IPS DF 4.7 (cell line): ENCODE results near the gene GLB1L2.
"Not testable (repeated sequence)": the region's sequence is repeated elsewhere in the genome, so short reads cannot be mapped to it uniquely, and the experiment has no call there.

Experiments used
- DNase-seq: peaks from one replicate; pipeline ENCODE4 v3.0.0-alpha.2; 2013; ENCODE audit warnings: low spot score; ENCODE audit errors: extremely low read depth

Gene GLB1L2

GRCh38 chr11:134331354-134332188 is at the start of gene GLB1L2:
TSS of gene GLB1L2 (plus strand) at chr11:134331988. CDS start at chr11:134332062, 74 bp downstream.
- no peak for DNase-seq

- DNase-seq, result no peak
Measured at GRCh38 chr11:134282121-134283045, 49.4 kb upstream of the GLB1L2 start.

DNA sequence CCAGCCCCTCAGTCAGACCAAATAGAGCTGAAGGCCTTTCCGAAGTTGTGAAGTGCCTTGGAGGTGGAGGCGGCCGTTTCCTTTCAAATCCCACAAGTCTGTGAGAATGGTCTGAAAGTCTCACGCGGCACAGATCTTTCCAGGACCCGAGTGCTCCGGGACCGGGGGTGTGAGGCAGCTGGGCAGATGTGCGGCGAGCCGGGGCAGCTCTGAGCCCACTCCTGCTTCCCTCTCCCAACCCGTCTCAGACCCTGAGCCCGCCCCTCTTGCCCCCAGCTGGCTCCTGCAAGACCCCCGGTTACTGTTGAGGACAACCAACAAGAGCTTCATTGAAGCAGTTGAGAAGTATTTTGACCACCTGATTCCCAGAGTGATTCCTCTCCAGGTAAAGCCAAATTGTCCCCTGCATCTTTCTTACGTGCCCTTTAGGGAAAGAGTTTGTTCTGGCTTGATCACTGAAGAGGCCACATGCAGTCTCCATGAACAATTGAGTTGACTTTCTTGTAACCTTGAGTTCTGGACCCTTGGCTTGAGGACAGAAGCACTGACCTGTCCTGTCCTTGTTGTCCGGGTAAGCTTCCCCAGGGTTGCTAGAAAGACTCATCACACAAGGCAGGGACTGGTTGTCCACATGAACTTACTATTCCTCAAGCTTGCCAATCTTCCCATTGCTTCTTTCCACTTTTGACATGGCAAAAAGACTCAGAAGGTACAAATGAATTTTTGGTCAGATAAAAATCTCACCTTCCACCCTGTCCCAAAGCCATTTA is 48.1 kb upstream of the GLB1L2 start:
- no peak for DNase-seq

GRCh38 chr11:134284349-134284748 is 47.4 kb upstream of the GLB1L2 start:
- DNase-seq, result not testable (repeated sequence)

DNA sequence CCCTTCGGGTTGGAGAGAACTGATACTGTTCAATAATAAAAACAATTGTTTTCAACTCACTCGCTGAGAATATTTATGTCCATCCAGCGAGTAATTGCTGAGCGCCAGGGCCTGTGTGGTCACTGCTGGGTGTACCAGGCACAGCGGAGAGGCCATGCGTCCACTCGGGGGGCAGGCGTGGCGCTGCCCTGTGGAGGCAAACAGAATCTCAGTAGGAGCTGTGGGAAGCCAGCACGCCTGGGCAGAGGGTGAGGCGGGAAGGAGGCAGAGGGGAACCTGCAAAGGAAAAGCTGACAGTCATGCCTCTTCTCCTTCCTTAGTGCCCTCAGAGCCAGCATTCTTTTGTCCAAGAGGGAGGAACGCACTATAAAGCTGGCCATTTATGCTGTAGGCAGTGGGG is 44.2 kb upstream of the GLB1L2 start:
- no peak for DNase-seq

DNA sequence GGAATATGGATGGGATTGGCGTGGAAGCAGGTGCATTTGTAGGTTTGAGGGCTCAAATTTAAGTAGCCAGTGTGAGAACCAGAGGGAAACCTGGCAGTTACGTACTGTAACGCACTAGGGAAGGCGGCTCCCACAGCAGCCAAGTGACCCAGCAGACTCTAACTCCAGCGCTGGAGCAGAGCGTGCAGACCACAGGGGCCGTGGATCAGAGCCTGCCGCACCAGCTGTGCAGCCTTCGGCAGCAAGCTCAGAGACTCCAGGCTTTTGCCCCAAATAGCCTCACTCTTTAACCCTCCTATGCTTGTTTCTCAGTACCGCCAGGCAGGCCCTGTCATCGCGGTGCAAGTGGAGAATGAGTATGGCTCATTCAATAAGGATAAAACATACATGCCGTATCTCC is 43.3 kb upstream of the GLB1L2 start:
- DNase-seq, result no peak

DNA sequence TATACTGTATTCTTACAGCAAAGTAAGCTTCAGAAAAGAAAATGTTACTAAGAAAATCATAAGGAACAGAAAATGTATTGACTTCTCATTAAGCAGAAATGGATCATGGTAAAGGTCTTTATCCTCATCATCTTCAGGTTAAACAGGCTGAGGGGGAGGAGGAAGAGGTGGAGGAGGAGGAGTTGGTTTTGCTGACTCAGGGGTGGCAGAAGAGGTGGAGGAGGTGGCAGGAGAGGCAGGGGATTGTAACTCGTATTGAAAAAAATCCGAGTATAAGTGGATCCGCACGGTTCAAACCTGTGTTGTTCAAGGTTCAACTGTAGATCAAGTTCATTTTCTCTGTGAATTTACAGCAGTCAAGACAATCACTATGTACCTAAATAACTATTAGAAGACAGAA is 42.6 kb upstream of the GLB1L2 start:
- no peak for DNase-seq

GRCh38 chr11:134289789-134290188 is 42.0 kb upstream of the GLB1L2 start:
- DNase-seq, result no peak

DNA sequence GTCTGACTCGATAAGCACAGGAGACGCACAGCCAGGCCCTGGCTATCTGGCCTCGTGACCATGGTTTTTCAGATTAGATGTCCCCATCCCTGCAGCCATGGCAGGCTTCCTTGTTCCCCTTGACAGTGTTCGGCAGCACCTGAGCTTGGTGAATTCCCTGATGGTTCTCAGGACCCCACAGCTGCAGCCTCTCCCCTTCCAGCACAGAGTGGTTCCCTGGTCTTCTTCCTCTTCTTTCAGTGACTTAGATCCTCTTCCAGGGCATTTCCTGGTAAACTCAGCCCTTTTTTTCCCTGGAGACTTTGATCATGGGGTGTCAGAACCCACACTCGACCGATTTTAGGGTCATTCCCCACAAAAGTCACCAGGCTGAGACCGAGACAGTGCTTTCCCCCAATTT is 41.1 kb upstream of the GLB1L2 start:
- DNase-seq, result no peak

DNA sequence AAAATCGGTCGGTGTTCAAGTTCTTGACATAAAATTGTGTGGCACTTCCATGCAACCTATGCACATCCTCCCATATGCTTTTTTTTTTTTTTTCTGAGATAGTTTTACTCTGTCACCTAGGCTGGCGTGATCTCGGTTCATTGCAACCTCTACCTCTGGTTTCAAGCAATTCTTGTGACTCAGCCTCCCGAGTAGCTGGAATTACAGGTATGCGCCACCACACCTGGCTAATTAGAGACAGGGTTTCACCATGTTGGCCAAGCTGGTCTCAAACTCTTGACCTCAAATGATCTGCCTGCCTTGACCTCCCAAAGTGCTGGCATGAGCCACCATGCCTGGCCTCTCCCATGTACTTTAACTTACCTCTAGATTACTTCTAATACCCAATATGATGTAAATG is 40.6 kb upstream of the GLB1L2 start:
- DNase-seq, result no peak

GRCh38 chr11:134292661-134293060 is 39.1 kb upstream of the GLB1L2 start:
- DNase-seq, result no peak

DNA sequence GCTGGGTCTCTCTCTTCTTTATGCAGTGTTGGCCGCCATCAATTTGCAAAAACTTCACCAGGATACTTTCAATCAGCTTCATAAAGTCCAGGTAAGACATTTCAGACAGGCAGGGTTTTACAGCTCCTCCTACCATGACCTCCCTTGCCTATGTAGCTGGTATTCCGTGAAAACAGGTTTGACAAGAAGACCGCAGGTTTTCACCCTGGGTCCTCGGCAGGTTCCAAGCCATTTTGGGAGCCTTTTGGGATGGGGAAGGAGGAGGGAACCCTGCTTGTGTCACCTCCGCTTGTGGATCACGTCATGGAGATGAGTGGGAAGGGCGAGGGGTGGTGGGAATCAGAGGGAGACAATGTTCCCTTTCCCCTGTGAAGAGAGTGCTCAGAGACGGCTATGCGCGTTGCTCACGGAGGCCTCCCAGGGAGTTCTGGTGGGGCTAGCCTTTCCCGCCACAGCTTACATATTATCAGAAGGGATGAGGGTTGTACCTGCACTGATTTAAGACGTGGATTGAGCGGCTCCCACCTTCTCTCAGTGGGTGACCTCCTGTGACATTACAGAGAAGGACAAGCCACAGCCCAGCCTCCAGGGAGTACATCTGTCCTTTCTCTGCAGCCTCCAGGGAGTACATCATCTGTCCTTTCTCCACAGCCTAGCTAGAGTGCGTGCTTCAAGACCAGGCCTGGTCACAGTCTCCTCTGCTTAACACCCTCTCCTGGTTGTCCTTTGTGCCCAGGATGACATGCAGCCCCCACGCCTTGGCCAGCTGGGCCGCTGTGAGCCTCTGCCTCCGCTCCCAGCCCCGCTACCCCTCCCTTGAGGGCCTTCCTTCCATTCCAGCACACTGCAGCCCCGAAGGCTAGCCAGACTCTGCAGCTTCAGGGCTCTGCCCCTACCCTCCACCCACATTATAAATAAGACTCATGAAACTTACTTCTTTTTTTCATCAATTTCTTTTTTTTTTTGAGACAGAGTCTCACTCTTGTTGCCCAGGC is 38.4 kb upstream of the GLB1L2 start:
- DNase-seq, result no peak

DNA sequence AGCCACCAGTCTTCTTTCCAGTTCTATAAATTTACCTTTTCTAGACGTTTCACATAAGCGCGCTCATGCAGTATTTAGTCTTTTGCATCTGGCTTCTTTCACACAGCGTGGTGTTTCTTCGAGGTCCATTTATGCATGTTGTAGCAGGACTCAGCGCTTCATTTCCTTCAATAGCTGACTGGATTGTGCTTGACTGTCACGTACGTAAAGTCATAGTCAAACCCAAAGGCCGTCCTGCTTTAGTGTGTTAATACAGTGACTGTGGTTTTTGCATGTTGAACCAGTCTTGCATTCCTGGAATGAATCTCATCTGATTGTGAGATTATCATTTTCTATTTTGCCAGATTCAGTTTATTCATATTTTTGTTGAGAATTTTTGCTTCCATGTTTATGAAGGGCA is 37.1 kb upstream of the GLB1L2 start:
- DNase-seq, result no peak

GRCh38 chr11:134312223-134312622 is 19.6 kb upstream of the GLB1L2 start:
- no peak for DNase-seq

GRCh38 chr11:134312807-134313206 is 19.0 kb upstream of the GLB1L2 start:
- no peak for DNase-seq

DNA sequence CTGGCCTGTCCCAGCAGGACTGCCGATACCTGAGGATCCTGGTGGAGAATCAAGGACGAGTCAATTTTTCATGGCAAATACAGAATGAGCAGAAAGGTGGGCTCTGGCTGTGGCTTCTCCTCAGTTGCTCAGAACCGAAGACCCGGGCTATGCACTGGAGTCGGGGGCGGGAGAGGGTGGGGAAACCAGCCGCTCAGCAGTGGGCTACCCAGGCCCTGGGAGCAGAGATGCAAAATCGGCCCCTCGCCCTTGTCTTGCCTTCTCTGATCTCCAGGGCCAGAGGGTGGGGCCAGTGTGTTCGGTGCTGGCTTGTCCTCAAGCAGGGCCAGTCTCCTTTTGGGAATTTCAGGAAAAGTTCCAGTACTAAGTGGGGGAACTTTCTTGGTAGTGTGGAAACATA is 18.4 kb upstream of the GLB1L2 start:
- DNase-seq, result no peak

- DNase-seq, result no peak
Measured at GRCh38 chr11:134313821-134314607, 17.8 kb upstream of the GLB1L2 start.

DNA sequence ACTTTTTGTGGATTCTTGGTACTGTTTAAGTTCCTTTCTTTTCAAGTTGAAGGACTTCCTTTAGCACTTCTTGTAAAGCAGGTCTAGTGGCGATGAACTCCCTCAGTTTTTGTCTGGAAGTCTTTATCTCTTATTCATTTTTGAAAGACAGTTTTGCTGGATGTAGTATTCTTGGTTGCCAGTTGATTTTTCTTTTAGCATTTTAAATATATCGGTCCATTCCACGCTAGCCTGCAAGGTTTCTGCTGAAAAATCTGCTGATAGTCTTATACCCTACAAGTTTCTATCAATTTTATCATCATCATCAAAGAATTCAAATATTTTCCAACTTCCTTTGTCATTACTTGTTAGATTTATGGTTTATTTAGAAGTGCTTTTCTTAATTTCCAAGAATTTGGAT is 14.7 kb upstream of the GLB1L2 start:
- DNase-seq, result no peak

DNA sequence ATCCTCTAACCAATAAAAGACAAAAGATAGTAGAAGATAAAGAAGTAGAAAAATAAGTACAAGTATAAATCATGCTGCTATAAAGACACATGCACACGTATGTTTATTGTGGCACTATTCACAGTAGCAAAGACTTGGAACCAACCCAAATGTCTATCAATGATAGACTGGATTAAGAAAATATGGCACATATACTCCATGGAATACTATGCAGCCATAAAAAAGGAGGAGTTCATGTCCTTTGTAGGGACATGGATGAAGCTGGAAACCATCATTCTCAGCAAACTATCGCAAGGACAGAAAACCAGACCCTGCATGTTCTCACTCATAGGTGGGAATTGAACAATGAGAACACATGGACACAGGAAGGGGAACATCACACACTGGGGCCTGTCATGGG is 10.4 kb upstream of the GLB1L2 start:
- not testable (repeated sequence) for DNase-seq

DNA sequence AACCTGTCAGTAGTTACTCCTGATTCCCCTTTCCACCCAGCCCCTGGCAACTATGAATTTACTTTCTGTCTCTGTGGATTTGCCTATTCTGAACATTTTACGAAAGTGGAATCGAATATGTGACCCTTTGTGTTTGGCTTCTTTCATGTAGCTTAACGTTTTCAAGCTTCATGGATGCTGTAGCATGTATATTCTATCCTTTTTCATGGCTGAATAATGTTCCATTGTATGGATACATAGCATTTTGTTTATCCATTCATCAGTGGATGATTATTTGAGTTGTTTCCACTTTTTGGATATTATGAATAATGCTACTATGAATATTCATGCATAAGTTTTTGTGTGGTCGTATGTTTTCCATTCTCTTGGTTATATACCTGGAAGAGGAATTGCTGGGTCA is 9.2 kb upstream of the GLB1L2 start:
- no peak for DNase-seq
